ENCODE measurements around the gene PATE1.

DNA sequence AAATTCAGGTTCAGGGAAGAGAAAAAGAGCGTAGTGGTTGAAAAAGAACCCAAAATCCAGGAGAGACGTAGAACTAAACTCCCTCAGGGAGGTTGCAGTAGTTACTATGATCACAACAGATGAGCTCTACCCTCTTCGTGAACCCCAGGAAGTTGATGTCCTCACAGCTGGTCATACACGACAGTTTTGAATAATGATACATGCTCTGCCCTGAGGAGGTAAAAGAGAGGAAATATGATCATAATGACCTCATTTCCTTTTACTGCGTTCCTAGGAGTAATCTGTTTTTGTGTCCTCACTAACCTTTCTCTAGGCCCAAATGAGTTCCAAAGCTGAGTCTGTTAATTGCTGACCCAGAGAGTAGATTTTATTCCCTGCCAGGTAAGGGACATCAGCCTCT, 31.2 kb downstream of the PATE1 start:
- TF ChIP-seq, protein P1, sequence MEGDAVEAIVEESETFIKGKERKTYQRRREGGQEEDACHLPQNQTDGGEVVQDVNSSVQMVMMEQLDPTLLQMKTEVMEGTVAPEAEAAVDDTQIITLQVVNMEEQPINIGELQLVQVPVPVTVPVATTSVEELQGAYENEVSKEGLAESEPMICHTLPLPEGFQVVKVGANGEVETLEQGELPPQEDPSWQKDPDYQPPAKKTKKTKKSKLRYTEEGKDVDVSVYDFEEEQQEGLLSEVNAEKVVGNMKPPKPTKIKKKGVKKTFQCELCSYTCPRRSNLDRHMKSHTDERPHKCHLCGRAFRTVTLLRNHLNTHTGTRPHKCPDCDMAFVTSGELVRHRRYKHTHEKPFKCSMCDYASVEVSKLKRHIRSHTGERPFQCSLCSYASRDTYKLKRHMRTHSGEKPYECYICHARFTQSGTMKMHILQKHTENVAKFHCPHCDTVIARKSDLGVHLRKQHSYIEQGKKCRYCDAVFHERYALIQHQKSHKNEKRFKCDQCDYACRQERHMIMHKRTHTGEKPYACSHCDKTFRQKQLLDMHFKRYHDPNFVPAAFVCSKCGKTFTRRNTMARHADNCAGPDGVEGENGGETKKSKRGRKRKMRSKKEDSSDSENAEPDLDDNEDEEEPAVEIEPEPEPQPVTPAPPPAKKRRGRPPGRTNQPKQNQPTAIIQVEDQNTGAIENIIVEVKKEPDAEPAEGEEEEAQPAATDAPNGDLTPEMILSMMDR (IDR thresholded peaks at IDR 0.05) = no peak
- no peak for TF ChIP-seq EP300 (IDR thresholded peaks at IDR 0.05)
- TF ChIP-seq POLR2A (IDR thresholded peaks at IDR 0.05) = no peak
